BLaER1 treated with 17β-estradiol and CSF1 and Interleukin-3, amounts not matched to agents 10 nM and 100 nM (cell line): ENCODE data around the gene CRYGC.

Experiments used
- H3K27ac ChIP-seq, 11 experiments: shearing (Covaris generic); formaldehyde crosslinking; 2 replicates each; pipeline ENCODE4 v1.8.1; 2022
- H3K27me3 ChIP-seq, 11 experiments: shearing (Covaris generic); formaldehyde crosslinking; 2 replicates each; pipeline ENCODE4 v1.8.1; 2022
- H3K36me3 ChIP-seq, 11 experiments: shearing (Covaris generic); formaldehyde crosslinking; 2 replicates each; pipeline ENCODE4 v1.8.1; 2022
- H3K4me1 ChIP-seq, 10 experiments: shearing (Covaris generic); formaldehyde crosslinking; 2 replicates each; pipeline ENCODE4 v1.8.1; 2022
- H3K4me2 ChIP-seq, 11 experiments: shearing (Covaris generic); formaldehyde crosslinking; 2 replicates each; pipeline ENCODE4 v1.8.1; 2022
- H3K4me3 ChIP-seq, 10 experiments: shearing (Covaris generic); formaldehyde crosslinking; 2 replicates each; pipeline ENCODE4 v1.8.1; 2022
- H3K9ac ChIP-seq, 11 experiments: shearing (Covaris generic); formaldehyde crosslinking; 2 replicates each; pipeline ENCODE4 v1.8.1; 2022
- H3K9me3 ChIP-seq, 11 experiments: shearing (Covaris generic); formaldehyde crosslinking; replicated peaks in 1 of 11; 2 replicates each; pipeline ENCODE4 v1.8.1; 2022
- H4K20me1 ChIP-seq, 11 experiments: shearing (Covaris generic); formaldehyde crosslinking; 2 replicates each; pipeline ENCODE4 v1.8.1; 2022
- Cebpa-rat ChIP-seq, 11 experiments: shearing (Covaris generic); IDR thresholded peaks; 2 replicates each; pipeline ENCODE4 v1.8.1; 2022

Gene CRYGC, protein sequence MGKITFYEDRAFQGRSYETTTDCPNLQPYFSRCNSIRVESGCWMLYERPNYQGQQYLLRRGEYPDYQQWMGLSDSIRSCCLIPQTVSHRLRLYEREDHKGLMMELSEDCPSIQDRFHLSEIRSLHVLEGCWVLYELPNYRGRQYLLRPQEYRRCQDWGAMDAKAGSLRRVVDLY

DNA sequence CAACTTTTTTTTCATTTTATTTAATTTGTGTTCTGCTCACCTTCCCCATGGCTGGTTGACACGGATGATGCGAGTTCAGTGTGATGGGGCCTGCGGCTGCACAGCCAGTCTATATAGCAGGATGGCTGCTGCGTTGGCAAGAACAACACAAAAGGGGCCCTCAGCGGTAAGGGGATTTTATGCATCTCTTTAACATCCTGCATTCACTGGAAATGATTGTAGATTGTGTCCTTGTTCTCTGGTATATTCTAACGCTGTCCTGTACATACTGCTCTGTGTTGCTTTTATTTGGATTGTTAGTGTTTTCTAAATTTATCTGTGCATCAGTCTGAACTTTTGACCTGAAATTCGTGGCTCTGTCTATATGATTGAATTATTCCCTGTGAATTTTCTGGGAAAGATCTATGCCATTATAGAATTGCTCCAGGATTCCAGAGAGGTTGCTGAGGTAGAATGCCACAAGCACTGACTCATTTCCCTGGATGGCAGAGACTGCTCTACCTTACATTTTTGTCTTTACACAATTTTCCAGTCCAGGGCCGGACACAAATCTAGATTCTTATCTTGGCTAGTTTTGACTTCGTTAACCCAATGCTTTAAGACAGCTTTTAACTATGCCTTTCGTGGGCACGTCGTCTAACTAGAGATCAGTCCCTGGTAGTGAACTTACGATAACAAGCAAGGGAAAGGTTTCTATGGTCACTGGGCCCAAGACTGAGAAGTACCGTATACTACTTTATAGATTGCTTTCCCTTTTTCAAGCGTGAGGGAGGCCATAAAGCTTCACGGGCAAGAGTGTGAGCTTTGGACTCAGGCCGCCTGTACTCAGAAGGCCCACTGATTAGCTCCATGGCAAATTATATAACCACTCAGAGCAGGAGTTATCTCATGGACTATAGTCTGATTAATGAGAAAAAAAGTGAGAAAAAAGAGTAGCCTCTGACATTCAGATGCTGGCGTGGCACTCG is at the start of gene CRYGC:
TSS of gene CRYGC (minus strand) at position 85 of the 968 bp plus-strand sequence. CDS start at position 49, 36 bp downstream.
- TF ChIP-seq Cebpa-rat (IDR thresholded peaks at IDR 0.05) = no peak
- Histone ChIP-seq H3K27ac (no peak within 1 kb of the TSS), H3K9ac (no peak within 1 kb of the TSS), H3K9me3 (peaks cover 0 to 4% (median 0%) of the 10 kb centered on the region in 11 experiments; a peak in 1 of 22 replicates), H3K4me3 (no peak within 1 kb of the TSS), H3K27me3 (no peaks in the 10 kb centered on the region), H3K36me3 (no peaks in the 10 kb centered on the region), H3K4me1 (peaks cover 5 to 8% (median 6%) of the 10 kb centered on the region in 10 experiments; a peak in 18 of 20 replicates), H3K4me2 (no peak within 1 kb of the TSS), H4K20me1 (no peaks in the 10 kb centered on the region)

DNA sequence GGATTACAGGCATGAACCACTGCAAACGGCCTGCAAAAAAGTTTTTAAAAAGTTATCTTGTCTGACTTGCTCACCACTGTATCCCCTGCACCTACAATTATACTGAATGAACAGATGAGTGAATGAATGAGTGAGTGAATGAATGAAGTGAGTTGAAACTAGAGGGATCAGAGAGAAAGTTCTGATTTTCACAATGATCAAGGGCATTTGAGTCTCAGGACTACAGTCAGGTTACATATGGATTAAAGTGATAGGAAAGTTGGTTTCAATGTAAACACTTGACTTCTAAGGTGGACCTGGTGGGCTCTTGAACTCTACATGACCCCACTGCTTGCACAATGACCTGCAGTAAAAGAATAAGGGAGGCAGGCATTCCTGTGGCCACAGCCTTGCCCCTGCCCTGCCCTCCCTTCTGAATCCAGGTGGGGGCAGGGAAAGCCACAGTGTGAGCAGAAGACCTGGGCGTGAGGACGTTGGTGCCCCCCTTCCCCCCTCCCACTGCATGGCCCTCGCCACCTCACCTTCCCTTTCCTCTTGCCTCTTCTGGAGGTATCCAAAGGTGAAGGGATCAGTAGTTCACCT is 49.5 kb upstream of the CRYGC start:
- Histone ChIP-seq H4K20me1 (no peaks in the 10 kb centered on the region), H3K27me3 (no peaks in the 10 kb centered on the region), H3K36me3 (no peaks in the 10 kb centered on the region), H3K4me1 (peaks cover 0 to 24% (median 0%) of the 10 kb centered on the region in 10 experiments; a peak in 6 of 20 replicates), H3K27ac (no peak overlapping the region), H3K9ac (no peak overlapping the region), H3K4me3 (no peak overlapping the region), H3K9me3 (no peaks in the 10 kb centered on the region), H3K4me2 (no peak overlapping the region)
- no peak for TF ChIP-seq Cebpa-rat (IDR thresholded peaks at IDR 0.05)

DNA sequence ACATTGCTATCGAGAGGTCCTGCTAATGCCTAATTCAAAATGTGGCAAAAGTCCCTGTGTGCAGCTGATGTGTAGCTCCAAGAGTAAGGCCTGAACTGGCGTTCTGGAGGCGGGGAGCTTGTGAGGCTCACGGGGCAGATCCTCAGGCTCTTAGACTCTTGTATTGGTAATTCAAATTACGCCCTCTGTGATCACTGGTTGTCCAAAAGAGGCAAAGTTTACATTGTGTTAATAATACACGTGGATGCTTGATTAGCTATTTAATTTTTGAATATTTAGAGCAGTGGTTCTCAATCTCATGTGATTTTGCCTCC is 46.2 kb upstream of the CRYGC start:
- no peak overlapping the region for H3K4me2 ChIP-seq
- H3K27me3 ChIP-seq = no peaks in the 10 kb centered on the region

DNA sequence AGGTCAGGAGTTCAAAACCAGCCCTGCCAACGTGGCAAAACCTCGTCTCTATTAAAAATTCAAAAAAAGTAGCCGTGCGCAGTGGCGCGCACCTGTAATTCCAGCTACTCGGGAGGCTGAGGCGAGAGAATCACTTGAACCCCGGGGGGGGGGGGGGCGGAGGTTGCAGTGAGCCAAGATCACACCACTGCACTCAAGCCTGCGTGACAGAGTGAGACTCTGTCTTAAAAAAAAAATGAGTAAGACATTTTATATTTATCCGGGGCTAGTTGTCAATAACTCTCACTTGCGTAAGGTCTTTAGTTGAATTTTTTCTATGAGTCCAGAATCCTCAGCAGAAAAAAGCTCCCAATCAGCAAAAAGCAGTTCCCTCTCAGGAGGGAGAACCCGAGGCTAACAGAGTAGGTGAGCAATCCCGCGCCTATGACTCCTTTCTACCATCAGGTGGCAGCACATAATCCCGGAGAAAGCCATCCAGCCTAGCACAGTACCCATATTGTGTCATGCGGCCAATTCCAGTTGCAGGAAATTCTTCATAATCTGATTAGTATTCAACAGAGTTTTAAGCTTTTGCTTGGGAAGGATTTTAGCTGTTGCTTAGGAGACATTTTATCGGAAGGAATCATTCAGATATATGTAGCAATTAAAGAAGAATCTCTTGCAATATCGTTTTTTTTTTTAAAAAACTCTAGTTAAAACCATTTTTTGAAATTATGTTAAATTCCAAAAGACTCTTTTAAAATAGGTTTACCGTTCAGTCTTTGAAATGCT is 45.6 kb upstream of the CRYGC start:
- TF ChIP-seq Cebpa-rat (IDR thresholded peaks at IDR 0.05) = no peak
- Histone ChIP-seq H4K20me1 (no peaks in the 10 kb centered on the region), H3K27ac (peak overlapping the region in 2 of 11 experiments; percentile 18 to 35; a peak in 2 of 22 replicates), H3K9ac (no peak overlapping the region; a peak in 1 of 22 replicates), H3K36me3 (no peaks in the 10 kb centered on the region), H3K4me3 (no peak overlapping the region), H3K4me1 (peaks cover 0 to 45% (median 5%) of the 10 kb centered on the region in 10 experiments; a peak in 10 of 20 replicates), H3K9me3 (no peaks in the 10 kb centered on the region), H3K27me3 (no peaks in the 10 kb centered on the region), H3K4me2 (peak overlapping the region in 3 of 11 experiments; percentile 46 to 70 (median 55); a peak in 5 of 22 replicates)

More for the DNA sequence above, 46.2 kb upstream of the CRYGC start:
- no peaks in the 10 kb centered on the region for H4K20me1 ChIP-seq
- TF ChIP-seq Cebpa-rat (IDR thresholded peaks at IDR 0.05) = no peak
- H3K27ac ChIP-seq = no peak overlapping the region
- H3K4me3 ChIP-seq = no peak overlapping the region
- H3K4me1 ChIP-seq = peaks cover 0 to 45% (median 5%) of the 10 kb centered on the region in 10 experiments; a peak in 10 of 20 replicates
- no peak overlapping the region for H3K9ac ChIP-seq
- H3K36me3 ChIP-seq = no peaks in the 10 kb centered on the region
- H3K9me3 ChIP-seq = no peaks in the 10 kb centered on the region

DNA sequence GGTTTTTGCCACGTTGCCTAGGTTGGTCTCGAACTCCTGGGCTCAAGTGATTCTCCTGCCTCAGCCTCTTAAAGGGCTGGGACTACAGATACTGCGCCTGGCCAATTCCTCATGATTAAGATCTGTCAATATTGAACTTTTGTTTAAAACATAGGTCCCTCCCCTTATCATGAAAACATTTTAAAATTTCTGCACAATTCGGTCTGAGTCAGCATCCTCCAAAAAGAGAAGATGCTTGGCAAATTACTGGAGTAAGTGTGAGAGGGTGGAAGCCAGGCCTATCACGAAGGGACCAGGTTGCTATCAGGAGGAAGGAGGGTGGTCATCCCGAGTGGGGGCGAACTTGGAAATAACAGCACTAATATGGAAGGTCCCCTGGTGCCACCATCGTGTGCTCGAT is 44.5 kb upstream of the CRYGC start:
- Histone ChIP-seq H4K20me1 (no peaks in the 10 kb centered on the region), H3K9ac (no peak overlapping the region), H3K4me1 (peaks cover 0 to 45% (median 5%) of the 10 kb centered on the region in 10 experiments; a peak in 10 of 20 replicates), H3K4me2 (peak overlapping the region in 3 of 11 experiments; percentile 46 to 70 (median 55); a peak in 6 of 22 replicates), H3K36me3 (no peaks in the 10 kb centered on the region), H3K4me3 (no peak overlapping the region), H3K9me3 (no peaks in the 10 kb centered on the region), H3K27ac (no peak overlapping the region), H3K27me3 (no peaks in the 10 kb centered on the region)
- TF ChIP-seq Cebpa-rat (IDR thresholded peaks at IDR 0.05) = no peak

DNA sequence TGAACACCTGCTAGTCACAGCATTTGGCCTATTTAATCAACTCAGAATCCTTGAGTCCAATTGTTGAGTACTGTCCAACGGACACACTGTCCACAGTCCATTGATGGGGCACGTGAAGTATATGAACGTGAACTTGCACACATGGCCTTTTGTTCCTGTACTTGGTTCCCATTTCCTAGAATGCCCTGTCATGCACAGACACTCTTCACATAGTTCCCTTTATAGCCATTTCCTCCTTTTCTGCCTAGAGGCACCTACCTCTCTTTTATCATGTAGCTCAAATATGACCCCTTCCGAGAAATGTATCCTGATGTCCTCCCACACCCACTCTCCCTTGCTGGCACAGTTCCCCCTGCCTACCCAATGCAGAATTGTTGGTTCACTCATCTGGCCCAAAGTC is 42.5 kb upstream of the CRYGC start:
- H3K4me3 ChIP-seq = no peak overlapping the region
- no peaks in the 10 kb centered on the region for H3K27me3 ChIP-seq
- peak overlapping the region in 5 of 11 experiments; percentile 30 to 72 (median 60); a peak in 8 of 22 replicates for H3K4me2 ChIP-seq
- no peaks in the 10 kb centered on the region for H4K20me1 ChIP-seq
- H3K36me3 ChIP-seq = no peaks in the 10 kb centered on the region
- TF ChIP-seq Cebpa-rat (IDR thresholded peaks at IDR 0.05) = no peak
- H3K27ac ChIP-seq = peak overlapping the region in 2 of 11 experiments; percentile 6 to 49; a peak in 4 of 22 replicates
- no peaks in the 10 kb centered on the region for H3K9me3 ChIP-seq
- H3K9ac ChIP-seq = no peak overlapping the region
- peaks cover 0 to 45% (median 5%) of the 10 kb centered on the region in 10 experiments; a peak in 11 of 20 replicates for H3K4me1 ChIP-seq

DNA sequence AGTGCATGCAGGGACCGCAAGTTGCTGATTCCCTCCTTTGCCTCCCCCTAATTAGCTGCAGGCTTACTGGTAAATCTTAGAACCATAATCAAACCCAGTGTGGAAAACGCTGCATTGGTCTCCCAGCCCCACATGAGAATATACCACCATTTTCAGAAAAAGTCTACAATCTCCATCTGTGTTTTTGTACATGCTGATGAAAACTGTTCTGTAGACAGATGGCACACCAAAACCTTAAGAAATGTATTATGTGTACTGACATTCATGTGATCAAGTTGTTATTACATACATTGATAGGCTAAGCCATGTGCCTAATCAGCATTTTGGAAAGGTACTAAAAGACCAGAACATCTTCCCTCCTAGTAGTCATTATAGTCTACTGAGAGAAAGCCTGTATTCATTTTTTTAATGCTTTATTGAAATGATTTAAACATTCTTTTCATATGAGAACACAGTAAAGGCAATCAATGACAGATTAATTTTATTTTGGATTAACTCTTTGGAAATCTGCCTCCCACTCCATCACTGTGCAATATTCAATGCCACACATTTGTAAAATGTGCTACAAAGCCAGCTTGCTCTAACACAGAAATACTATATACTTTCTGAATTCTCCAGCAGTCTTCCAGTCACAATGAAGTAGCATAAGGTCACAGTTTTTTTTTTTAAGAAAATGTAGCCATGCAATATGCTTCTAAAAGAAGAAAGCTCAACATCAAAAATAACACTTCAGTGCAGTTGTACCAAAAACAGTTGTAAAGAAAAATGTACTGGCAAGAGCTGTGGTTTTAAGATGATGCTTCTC is 35.5 kb upstream of the CRYGC start:
- Histone ChIP-seq H3K4me1 (no peaks in the 10 kb centered on the region; a peak in 1 of 20 replicates), H3K9me3 (no peaks in the 10 kb centered on the region), H3K36me3 (no peaks in the 10 kb centered on the region), H3K4me3 (no peak overlapping the region), H3K27ac (no peak overlapping the region), H3K4me2 (no peak overlapping the region), H3K27me3 (no peaks in the 10 kb centered on the region), H4K20me1 (no peaks in the 10 kb centered on the region), H3K9ac (no peak overlapping the region)
- TF ChIP-seq Cebpa-rat (IDR thresholded peaks at IDR 0.05) = no peak

DNA sequence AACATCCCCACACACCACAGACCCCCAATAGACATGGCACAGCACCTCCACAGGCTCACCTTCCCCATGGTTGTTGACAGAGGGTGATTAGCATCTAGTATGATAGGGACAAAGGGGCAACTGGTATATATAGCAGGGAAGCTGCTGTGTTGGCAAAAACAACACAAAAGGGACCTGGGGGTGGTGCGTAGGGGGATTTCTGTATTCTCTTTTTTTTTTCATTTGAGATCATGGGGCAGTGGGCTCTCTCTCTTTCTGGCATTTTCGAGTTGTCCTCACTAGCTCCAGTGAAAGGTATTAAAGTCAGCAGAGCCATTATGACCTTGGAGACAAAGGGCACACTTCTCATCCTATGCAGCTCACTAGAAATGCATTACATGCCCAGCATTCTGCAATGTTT is 33.9 kb upstream of the CRYGC start, which contains the start of gene CRYGA:
TSS of gene CRYGA (minus strand) at position 101 of the 400 bp plus-strand sequence. CDS start at position 68, 33 bp downstream.
- no peaks in the 10 kb centered on the region for H3K4me1 ChIP-seq
- H3K27ac ChIP-seq = no peak within 1 kb of the TSS
- no peak for TF ChIP-seq Cebpa-rat (IDR thresholded peaks at IDR 0.05)
- H3K9me3 ChIP-seq = no peaks in the 10 kb centered on the region
- no peak within 1 kb of the TSS for H3K4me2 ChIP-seq
- no peaks in the 10 kb centered on the region for H3K36me3 ChIP-seq
- no peaks in the 10 kb centered on the region for H3K27me3 ChIP-seq
- H3K9ac ChIP-seq = no peak within 1 kb of the TSS
- no peaks in the 10 kb centered on the region for H4K20me1 ChIP-seq
- H3K4me3 ChIP-seq = no peak within 1 kb of the TSS
